SJCRH30 (cell line): ENCODE results near the gene MID1. TPM values are rescaled to one million over a fixed set of nuclear protein-coding genes. Genes with fewer than 3 reads are reported as not detected.

ENCODE experiments used
- DNase-seq, 2 experiments: peaks; one replicate each; pipeline ENCODE4 v3.0.0-alpha.2; 2015 to 2020
- H3K27ac ChIP-seq: fragments of 250-450 bp; sonication (Bioruptor Pico); 2 replicates; pipeline ENCODE4 v1.5.1; 2020; ENCODE audit warnings: mild to moderate bottlenecking, moderate library complexity
- H3K27me3 ChIP-seq: fragments of 250-450 bp; sonication (Bioruptor Pico); 2 replicates; pipeline ENCODE4 v1.5.1; 2020; ENCODE audit warnings: mild to moderate bottlenecking, moderate library complexity
- H3K36me3 ChIP-seq: fragments of 250-450 bp; sonication (Bioruptor Pico); 2 replicates; pipeline ENCODE4 v1.5.1; 2020; ENCODE audit warnings: mild to moderate bottlenecking, moderate library complexity
- H3K4me1 ChIP-seq: fragments of 250-450 bp; sonication (Bioruptor Pico); 2 replicates; pipeline ENCODE4 v1.5.1; 2020; ENCODE audit warnings: mild to moderate bottlenecking, moderate library complexity
- H3K4me3 ChIP-seq: fragments of 250-450 bp; sonication (Bioruptor Pico); 2 replicates; pipeline ENCODE4 v1.5.1; 2020; ENCODE audit warnings: mild to moderate bottlenecking, moderate library complexity
- H3K9me3 ChIP-seq: fragments of 250-450 bp; sonication (Bioruptor Pico); replicated peaks from 2 replicates; pipeline ENCODE4 v1.5.1; 2020; ENCODE audit warnings: mild to moderate bottlenecking, moderate library complexity
- total RNA-seq: library from RNA; depleted of rRNA; stranded (reverse); fragments of >200 nt; shearing (Covaris generic); gene quantifications from 2 replicates; pipeline ENCODE4 v1.2.3, GENCODE V29; 2014

The MID1 gene
- total RNA-seq, 1 experiment from 2014 or later, result 38.4 TPM

DNA sequence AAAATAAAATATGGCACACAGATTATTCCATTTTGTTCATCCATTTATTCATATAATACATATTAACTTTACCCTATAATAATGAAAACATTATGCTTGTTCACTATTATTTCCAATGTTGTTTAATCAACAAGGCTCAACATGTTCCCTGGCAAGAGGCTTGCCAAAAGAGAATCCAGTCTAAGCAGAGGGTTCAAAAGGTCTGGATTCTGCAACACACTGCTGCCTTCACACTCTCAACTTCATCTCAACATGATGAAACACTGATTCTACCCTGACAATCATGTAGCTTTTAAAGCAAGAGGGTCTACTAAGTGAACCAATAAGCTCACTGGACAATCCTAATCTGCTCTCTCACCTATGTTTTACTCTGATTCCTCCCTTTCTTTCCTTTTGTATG, 101.1 kb downstream of the MID1 start:
- no peaks in the 10 kb centered on the region for H3K27me3 ChIP-seq
- H3K4me1 ChIP-seq, result no peaks in the 10 kb centered on the region
- no peak for DNase-seq
- no peak overlapping the region for H3K27ac ChIP-seq
- peaks cover 13% of the 10 kb centered on the region for H3K36me3 ChIP-seq
- H3K9me3 ChIP-seq, result no peaks in the 10 kb centered on the region
- no peak overlapping the region for H3K4me3 ChIP-seq

DNA sequence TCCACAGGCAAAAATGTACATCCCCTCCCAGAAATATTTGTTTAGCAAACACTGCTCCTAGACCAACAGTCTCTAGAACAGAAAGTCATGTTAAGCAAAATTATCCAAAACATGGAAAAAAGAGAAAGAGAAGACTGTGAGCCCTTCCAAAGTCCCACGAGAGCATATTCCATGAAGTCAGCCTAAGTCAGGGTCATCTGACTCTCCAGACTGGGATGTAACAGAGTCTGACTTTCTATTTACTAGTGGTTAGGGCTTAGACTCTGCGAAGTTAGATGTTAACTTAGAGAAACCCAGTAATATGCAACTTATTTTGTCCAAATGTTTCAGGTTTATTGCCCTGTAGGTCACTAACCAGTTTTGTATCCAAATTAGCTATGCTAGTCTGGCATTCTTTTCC, 102.3 kb downstream of the MID1 start:
- H3K9me3 ChIP-seq, result no peaks in the 10 kb centered on the region

DNA sequence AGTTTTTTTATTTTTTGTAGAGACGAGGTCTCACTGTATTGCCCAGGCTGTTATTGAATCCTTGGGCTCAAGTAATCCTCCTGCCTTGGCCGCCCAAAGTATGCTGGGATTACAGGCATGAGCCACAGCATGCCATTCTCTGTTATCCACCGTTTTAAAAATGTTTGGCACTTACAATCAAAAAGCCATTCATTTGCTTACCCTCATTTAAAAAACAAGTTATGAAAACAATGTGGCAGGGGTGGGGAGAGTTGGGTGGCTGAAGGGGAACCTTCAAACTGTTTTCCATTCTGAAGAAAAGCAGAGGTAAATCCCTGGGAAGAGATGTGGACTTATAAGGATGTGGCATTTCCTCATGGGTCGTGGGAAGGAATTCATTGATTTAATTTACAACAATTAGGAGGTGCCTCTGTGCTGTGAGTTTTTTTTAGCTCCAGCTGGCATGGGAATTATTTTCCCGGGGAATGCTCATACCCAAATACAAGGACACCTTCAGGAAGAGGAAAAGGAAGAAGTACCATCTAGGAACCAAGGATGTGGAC, 103.5 kb downstream of the MID1 start:
- H3K27me3 ChIP-seq, result no peaks in the 10 kb centered on the region
- DNase-seq, result no peak
- H3K4me1 ChIP-seq, result peaks cover 5% of the 10 kb centered on the region
- H3K27ac ChIP-seq, result no peak overlapping the region
- no peak overlapping the region for H3K4me3 ChIP-seq
- H3K9me3 ChIP-seq, result no peaks in the 10 kb centered on the region
- H3K36me3 ChIP-seq, result peaks cover 9% of the 10 kb centered on the region

More for the DNA sequence above, 102.3 kb downstream of the MID1 start:
- Histone ChIP-seq H3K36me3 (peaks cover 13% of the 10 kb centered on the region), H3K27ac (no peak overlapping the region), H3K27me3 (no peaks in the 10 kb centered on the region), H3K4me3 (no peak overlapping the region), H3K4me1 (no peaks in the 10 kb centered on the region)
- DNase-seq, result no peak

DNA sequence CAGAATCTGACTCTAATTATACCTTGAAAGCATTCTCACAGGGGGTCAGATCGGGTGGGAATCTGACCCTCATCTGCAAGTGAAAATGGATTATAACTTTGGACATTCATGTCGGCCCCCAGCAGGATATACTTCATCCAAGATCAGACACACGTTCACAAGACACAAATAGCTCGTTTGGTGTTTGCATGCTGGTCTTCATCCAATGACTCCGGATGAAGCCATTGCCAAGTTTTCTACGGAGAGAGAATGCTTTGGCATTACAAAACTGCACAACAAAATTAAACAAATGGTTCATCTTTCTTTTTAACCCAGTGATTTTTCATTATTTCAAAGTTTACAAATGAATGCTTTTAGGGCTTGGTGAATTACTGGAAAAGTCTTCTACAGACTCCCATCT, 105.5 kb downstream of the MID1 start:
- H3K9me3 ChIP-seq, result no peaks in the 10 kb centered on the region
- peaks cover 2% of the 10 kb centered on the region for H3K36me3 ChIP-seq
- no peak overlapping the region for H3K4me3 ChIP-seq
- DNase-seq, result no peak
- H3K27ac ChIP-seq, result no peak overlapping the region
- H3K4me1 ChIP-seq, result peaks cover 6% of the 10 kb centered on the region
- H3K27me3 ChIP-seq, result no peaks in the 10 kb centered on the region

DNA sequence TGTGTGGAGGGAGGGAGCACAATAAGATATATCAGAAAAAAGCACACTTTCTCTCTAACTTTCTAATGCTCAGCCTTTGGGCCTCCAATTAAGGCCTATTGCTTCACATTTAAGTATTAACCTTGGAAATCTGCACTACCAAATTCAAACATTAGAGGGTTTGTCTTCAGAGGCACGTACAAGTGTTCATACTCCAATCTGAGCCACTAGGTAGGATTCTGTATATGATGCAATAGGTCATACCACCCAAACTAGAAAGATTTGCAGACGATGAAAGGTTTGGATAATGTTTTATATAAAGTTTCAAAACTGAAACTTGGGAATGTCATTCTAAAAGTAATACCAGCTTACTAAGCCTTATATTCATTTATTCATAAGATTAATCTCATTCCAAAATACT, 106.4 kb downstream of the MID1 start:
- Histone ChIP-seq H3K27me3 (no peaks in the 10 kb centered on the region), H3K27ac (no peak overlapping the region), H3K4me3 (no peak overlapping the region), H3K36me3 (peaks cover 2% of the 10 kb centered on the region; the same call in 1 of the 2 replicates), H3K4me1 (peaks cover 15% of the 10 kb centered on the region), H3K9me3 (no peaks in the 10 kb centered on the region)
- DNase-seq, result no peak

DNA sequence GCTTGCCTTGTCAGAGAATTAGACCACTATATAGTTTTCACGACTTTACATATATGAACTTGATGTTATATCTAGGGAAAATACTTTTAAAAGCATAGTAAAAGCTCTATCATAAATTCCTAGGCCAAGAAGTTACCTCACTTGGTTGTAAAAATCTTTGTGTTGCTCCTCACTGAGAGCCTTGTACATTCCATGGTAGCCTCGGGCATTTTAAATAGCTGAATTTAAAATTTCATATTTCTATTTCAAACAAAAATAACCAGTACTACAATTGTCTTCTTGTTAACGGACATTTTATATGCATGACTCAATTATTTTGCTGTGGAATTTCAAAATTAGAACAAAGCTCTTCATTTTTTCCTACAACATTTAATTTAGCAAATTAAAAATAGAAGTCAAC, 107.6 kb downstream of the MID1 start:
- no peak for DNase-seq
- Histone ChIP-seq H3K4me1 (peaks cover 27% of the 10 kb centered on the region), H3K9me3 (no peaks in the 10 kb centered on the region), H3K27ac (no peak overlapping the region), H3K4me3 (no peak overlapping the region), H3K36me3 (peaks cover 2% of the 10 kb centered on the region; the same call in 1 of the 2 replicates), H3K27me3 (no peaks in the 10 kb centered on the region)

DNA sequence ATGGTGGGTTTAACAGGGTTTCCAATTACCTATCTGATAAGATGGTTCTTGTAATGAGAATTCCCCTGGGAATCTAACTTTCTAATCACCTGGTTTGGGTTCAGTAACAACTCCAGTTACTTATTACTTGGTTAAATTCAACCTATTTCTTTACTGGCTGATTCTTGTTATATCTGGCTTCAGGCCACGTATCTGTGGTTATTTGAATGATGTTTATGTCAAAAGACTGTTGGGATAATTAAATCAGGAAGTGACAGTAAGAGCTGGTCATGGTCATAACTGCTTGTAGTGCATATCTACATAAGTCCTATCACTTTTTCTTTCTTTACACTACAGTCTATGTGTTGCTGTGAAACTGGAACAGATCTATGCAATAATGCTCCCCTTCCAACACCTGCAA, 108.1 kb downstream of the MID1 start:
- H3K27ac ChIP-seq, result no peak overlapping the region
- H3K27me3 ChIP-seq, result no peaks in the 10 kb centered on the region
- H3K4me3 ChIP-seq, result no peak overlapping the region
- DNase-seq, result peak in 1 of 2 experiments; percentile 46
- H3K4me1 ChIP-seq, result peaks cover 32% of the 10 kb centered on the region
- H3K36me3 ChIP-seq, result peaks cover 2% of the 10 kb centered on the region; the same call in 1 of the 2 replicates
- H3K9me3 ChIP-seq, result no peaks in the 10 kb centered on the region

DNA sequence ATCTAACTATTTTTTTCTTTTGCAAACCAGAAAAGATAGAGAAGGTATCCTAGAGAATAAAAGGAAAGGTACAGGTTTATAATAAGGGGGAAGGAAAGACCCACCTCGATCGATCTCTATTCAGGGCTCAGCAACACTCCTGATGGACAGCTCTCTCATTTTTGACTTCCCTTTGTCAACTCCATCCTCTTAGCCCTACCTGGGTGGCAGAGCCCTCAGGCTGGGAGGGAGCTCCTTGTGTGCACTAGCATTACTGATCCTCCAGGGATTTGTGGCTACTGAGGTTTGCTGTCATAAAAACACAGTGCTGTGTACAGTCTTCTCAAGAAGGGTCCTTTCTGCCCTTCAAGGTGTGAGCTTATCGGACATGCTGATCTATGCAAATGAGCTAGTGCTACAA, 111.0 kb downstream of the MID1 start:
- peaks cover 1% of the 10 kb centered on the region; the same call in 1 of the 2 replicates for H3K36me3 ChIP-seq
- peak; percentile 15 to 43 for DNase-seq
- H3K27ac ChIP-seq, result no peak overlapping the region
- peaks cover 44% of the 10 kb centered on the region for H3K4me1 ChIP-seq
- H3K9me3 ChIP-seq, result no peaks in the 10 kb centered on the region
- no peaks in the 10 kb centered on the region for H3K27me3 ChIP-seq
- H3K4me3 ChIP-seq, result no peak overlapping the region

DNA sequence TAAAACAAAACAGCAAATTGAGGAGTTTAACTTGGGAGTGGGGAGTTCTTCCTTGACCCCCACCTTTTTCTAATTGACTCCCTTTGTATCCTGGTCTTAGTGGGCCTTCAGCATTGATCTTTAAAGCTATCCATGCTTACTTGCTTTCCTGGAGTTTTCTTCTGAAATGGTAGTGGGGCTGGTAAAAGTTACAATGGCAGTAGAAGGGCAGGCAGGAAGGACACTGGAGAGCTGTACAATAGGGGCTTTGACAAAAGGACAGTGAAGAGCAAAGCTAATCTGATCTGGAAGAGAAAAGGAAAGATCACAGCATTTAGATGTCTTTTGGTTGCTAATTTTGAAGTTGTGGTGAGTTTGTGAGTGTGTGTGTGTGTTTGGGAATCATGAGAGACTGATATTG, 111.5 kb downstream of the MID1 start:
- no peaks in the 10 kb centered on the region; the same call in 1 of the 2 replicates for H3K36me3 ChIP-seq
- no peak overlapping the region for H3K4me3 ChIP-seq
- no peak for DNase-seq
- no peaks in the 10 kb centered on the region for H3K27me3 ChIP-seq
- H3K4me1 ChIP-seq, result peaks cover 47% of the 10 kb centered on the region
- H3K9me3 ChIP-seq, result 0 out of 2 replicates have a peak, but pooled peaks cover 3% of the 10 kb centered on the region
- no peak overlapping the region for H3K27ac ChIP-seq

DNA sequence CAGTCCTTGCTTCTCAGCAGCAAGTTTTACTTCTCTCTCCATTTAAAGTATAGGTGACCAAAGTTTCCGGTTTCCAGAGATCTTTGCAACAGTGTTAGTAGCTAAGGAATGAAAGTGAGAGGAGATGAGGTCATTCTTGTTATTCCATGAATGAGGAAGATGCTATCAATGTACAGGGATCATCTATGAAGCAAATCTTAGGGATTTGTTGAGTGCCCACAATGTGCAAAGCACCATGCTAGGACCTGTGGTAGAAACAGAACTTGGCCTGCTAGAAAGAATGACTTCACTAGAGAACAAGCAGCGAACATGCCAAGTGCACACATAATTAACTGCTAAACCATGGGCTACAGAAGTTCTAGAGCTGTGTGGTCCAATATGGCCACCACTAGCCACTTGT, 112.5 kb downstream of the MID1 start:
- peak; percentile 52 to 74 for DNase-seq
- no peaks in the 10 kb centered on the region for H3K27me3 ChIP-seq
- H3K4me3 ChIP-seq, result no peak overlapping the region
- H3K36me3 ChIP-seq, result no peaks in the 10 kb centered on the region; the same call in 1 of the 2 replicates
- peak overlapping the region; percentile 71 for H3K27ac ChIP-seq
- H3K9me3 ChIP-seq, result 0 out of 2 replicates have a peak, but pooled peaks cover 4% of the 10 kb centered on the region
- H3K4me1 ChIP-seq, result peaks cover 54% of the 10 kb centered on the region

DNA sequence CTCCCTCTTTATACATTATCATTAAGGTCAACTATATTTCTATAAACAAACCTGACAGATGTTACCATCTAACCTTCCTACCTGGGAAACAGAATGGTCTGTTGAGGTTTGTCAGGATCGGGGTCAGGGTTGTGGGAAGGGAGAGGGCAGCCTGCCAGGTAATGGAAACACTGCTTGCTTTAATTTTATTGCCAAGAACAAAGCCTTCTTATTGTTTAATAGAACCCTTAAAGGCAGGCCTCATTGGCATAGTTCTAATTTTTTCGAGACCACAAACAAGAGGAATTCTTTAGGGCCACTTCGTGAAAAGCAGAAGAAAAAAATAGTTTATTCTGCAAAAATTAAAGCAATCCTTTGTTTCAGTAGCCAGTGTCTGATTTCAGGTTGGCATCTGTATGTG, 113.2 kb downstream of the MID1 start:
- peak; percentile 51 to 62 for DNase-seq

DNA sequence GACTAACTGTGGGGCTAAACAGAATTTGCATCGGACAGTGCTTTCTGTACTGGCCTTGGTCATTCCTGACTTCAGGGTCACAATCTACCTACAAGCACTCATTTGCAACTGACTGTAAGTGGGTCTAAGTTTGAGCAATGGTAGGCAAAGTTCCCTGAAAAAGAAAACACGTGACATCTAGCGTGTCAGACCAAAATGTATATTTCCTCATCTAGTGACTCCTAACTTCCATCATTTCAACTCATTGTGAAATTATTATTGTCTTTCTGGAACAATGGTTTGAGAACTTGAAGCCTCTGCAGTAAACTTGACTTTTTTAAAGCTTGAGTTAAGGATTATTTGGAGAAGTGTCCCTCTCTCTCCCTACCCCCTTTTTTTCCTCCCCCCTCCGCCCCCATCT, 113.6 kb downstream of the MID1 start:
- Histone ChIP-seq H3K36me3 (no peaks in the 10 kb centered on the region; the same call in 1 of the 2 replicates), H3K27ac (peak overlapping the region; percentile 71), H3K4me1 (peaks cover 60% of the 10 kb centered on the region), H3K4me3 (no peak overlapping the region), H3K9me3 (0 out of 2 replicates have a peak, but pooled peaks cover 4% of the 10 kb centered on the region), H3K27me3 (no peaks in the 10 kb centered on the region)
- no peak for DNase-seq

More for the DNA sequence above, 113.2 kb downstream of the MID1 start:
- H3K27me3 ChIP-seq, result no peaks in the 10 kb centered on the region
- H3K9me3 ChIP-seq, result 0 out of 2 replicates have a peak, but pooled peaks cover 4% of the 10 kb centered on the region
- peak overlapping the region; percentile 71 for H3K27ac ChIP-seq
- H3K4me3 ChIP-seq, result no peak overlapping the region
- H3K36me3 ChIP-seq, result no peaks in the 10 kb centered on the region; the same call in 1 of the 2 replicates
- H3K4me1 ChIP-seq, result peaks cover 56% of the 10 kb centered on the region

DNA sequence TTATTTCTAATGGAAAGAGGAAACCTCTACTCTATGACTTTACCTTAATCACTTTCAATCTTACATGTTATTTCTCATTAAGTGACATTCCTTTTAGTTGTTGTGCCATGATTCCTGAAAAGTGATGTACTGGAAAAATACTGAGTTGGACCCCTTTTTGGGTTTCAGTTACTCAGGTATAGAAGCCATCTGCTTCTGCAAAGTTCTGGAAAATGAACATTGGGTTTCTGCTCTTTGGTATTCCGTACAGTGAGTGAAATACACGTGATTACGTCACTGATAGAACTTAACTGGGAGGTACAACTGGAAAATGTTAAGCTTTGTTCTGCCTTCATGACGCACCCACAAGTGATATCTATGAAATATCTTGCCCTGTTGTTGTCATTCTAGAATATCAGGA, 114.7 kb downstream of the MID1 start:
- DNase-seq, result no peak
- Histone ChIP-seq H3K27ac (no peak overlapping the region), H3K4me3 (no peak overlapping the region), H3K9me3 (0 out of 2 replicates have a peak, but pooled peaks cover 4% of the 10 kb centered on the region), H3K27me3 (no peaks in the 10 kb centered on the region), H3K36me3 (peaks cover under 1% of the 10 kb centered on the region; the same call in 1 of the 2 replicates), H3K4me1 (peaks cover 66% of the 10 kb centered on the region)

DNA sequence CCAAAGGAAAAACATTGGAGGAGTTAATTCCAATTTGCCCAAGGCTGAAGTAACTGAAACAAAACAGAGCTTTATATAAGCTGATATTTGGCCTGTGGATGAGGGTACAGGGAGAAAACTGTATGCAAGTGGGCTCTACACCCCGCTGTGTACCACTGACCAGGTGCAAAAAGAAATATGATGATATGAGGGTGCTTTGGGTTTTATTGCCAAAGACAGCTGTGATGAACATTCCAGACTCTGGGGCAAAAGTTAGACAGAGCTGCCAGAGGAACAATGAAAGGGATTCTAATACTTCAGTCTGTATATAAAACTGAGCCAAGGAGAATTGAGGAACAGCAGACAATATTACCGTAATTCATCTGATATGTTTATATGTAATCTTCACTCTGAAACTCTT, 117.4 kb downstream of the MID1 start:
- H3K9me3 ChIP-seq, result 0 out of 2 replicates have a peak, but pooled peaks cover 4% of the 10 kb centered on the region
- no peak overlapping the region for H3K4me3 ChIP-seq
- H3K27me3 ChIP-seq, result no peaks in the 10 kb centered on the region
- peaks cover 7% of the 10 kb centered on the region; the same call in 1 of the 2 replicates for H3K36me3 ChIP-seq
- H3K27ac ChIP-seq, result peak overlapping the region; percentile 87
- peak; percentile 89 to 97 for DNase-seq
- peaks cover 45% of the 10 kb centered on the region for H3K4me1 ChIP-seq

DNA sequence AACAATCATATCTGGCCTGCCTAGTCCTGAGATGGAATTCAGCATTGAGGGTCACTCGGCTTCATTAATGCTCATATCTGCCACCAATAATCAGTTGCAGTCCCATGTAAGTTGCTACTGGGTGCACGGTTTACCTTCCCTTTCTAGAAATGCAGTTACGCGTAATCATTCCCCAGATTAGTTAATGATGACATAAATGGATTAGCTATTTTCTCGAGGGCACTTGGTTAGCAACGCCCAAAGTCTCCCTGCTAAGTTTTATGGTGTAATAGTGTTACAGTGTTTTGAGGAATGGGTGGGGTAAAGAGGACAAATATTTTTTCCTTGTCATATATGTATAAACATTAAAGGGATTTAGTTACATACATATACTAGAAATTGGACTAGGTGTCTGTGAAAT, 118.8 kb downstream of the MID1 start:
- Histone ChIP-seq H3K27me3 (no peaks in the 10 kb centered on the region), H3K4me1 (peaks cover 41% of the 10 kb centered on the region), H3K27ac (peak overlapping the region; percentile 87), H3K9me3 (0 out of 2 replicates have a peak, but pooled peaks cover 4% of the 10 kb centered on the region), H3K4me3 (no peak overlapping the region), H3K36me3 (peaks cover 7% of the 10 kb centered on the region; the same call in 1 of the 2 replicates)
- no peak for DNase-seq
